ENCODE results near the gene GRIK4.

DNA sequence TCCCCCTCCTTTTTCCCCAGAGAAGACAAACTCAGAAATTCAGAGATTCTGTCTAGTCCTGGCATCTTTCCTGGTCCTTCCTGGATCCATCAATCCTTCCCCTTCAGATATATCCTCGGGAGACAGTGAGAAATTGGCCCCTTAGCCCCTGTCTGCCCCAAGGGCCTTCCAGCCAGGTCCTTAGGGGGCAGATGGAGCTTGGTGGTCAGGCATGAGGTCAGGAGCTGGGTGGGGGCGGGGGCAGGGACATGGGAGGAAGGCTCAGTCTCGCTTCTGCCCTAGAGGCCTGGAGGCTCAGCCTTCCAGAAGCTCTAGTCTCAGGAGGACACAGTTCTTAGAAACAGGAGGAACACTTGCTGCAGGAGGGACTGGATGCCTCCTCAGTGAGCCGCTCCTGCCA lies 304.6 kb downstream of the GRIK4 start:
- TF ChIP-seq, protein P1, sequence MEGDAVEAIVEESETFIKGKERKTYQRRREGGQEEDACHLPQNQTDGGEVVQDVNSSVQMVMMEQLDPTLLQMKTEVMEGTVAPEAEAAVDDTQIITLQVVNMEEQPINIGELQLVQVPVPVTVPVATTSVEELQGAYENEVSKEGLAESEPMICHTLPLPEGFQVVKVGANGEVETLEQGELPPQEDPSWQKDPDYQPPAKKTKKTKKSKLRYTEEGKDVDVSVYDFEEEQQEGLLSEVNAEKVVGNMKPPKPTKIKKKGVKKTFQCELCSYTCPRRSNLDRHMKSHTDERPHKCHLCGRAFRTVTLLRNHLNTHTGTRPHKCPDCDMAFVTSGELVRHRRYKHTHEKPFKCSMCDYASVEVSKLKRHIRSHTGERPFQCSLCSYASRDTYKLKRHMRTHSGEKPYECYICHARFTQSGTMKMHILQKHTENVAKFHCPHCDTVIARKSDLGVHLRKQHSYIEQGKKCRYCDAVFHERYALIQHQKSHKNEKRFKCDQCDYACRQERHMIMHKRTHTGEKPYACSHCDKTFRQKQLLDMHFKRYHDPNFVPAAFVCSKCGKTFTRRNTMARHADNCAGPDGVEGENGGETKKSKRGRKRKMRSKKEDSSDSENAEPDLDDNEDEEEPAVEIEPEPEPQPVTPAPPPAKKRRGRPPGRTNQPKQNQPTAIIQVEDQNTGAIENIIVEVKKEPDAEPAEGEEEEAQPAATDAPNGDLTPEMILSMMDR (IDR thresholded peaks at IDR 0.05), result no peak
- TF ChIP-seq POLR2A (IDR thresholded peaks at IDR 0.05), result no peak
